Lower leg skin (tissue), 3 donors: ENCODE data around the gene CCDC182.

Experiments
- CTCF ChIP-seq, 3 donors: fragments of 450-650 bp; IDR thresholded peaks; one replicate each; pipeline ENCODE4 v1.5.1; 2016; ENCODE audit warnings: antibody characterized with exemption in 3 of 3, mild to moderate bottlenecking in 3 of 3, moderate library complexity in 2 of 3
- POLR2A ChIP-seq, 2 donors: fragments of 450-650 bp; IDR thresholded peaks; one replicate each; pipeline ENCODE4 v1.6.1; 2016 to 2017; ENCODE audit warnings: antibody characterized with exemption in 2 of 2, mild to moderate bottlenecking in 1 of 2, moderate library complexity in 1 of 2

DNA sequence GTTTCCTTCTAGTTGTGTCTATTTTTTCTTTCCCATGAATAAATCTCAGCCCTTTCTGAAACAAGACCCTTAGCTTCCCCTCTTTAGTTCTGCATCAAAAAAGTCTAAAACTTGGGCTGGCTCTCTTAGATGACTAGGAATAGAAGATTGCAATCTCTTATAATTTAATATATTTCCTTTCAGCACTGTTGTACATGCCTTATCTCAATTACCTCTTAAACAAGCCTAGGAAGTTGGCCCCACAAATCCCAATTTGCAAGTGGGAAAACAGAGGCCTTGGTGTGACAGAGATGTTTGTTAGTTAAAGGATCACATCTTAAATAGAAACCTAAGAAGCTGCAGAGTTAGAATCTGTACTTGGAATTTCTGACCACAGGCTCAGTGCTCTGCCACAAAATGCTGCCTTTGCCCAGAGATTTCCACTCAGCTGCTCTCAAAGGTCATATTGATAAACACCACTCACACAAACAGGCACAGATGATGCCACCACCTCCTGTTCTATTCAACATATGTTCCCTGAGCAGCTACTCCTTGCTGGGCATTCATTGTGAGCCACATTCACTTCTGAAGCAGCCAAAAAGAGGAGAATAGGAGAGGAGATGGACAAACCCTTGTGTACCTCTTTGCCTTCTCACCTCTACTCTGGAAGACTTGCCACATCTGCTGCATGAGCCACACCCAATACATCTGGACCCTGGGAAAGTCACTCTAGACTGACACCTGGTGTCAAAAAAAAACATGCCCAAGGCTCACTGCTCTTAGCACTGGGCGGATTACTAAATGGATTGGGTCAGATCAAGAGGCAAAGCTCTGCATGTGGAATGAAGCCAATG is 5.5 kb downstream of the CCDC182 start:
- TF ChIP-seq CTCF (IDR thresholded peaks at IDR 0.05): no peak
- TF ChIP-seq POLR2A (IDR thresholded peaks at IDR 0.05): no peak
